ENCODE measurements around the gene TLCD5. TPM values are rescaled to one million over a fixed set of nuclear protein-coding genes. Genes with fewer than 3 reads are reported as not detected.

TLCD5 gene
- total RNA-seq, 4 donors from 2014 or later: 3.7 to 6.3 (median 4.4) TPM

DNA sequence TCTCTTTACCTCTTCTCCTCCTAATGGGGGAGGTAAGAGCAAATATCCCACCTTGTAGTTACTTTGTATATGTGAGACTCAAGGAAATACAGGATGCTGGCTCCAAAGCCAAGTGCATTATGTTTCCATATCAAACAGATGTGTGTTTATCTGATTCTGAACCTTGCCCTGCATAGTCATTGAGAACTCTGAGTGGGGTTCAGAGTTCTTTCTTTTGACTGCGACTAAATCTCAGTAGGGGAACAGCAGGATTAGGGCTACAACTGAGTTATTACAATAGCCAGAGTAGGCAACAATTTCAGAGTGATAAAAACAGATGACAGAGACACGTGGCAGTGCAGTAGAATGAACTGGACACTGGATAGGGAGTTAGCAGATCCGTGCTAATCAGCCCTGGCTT, 34.1 kb upstream of the TLCD5 start:
- H3K27ac ChIP-seq (replicated peaks in 1 of 4): no peak overlapping the region
- WGBS: 68% methylated on average over 3 of the region's 3 CpGs

GRCh38 chr11:120293038-120293800, 31.9 kb upstream of the TLCD5 start:
- Histone ChIP-seq H3K27me3 (peaks cover 0 to 54% (median 0%) of the 10 kb centered on the region in 4 donors), H3K9me3 (no peaks in the 10 kb centered on the region), H3K27ac (replicated peaks in 1 of 4) (no peak overlapping the region), H3K4me1 (no peaks in the 10 kb centered on the region), H3K4me3 (no peak overlapping the region), H3K36me3 (no peaks in the 10 kb centered on the region)
- DNase-seq (ENCODE audit: extremely low spot score): no peak
- 62% methylated on average over 5 of the region's 5 CpGs for WGBS
- TF ChIP-seq EP300 (IDR thresholded peaks at IDR 0.05): no peak
- TF ChIP-seq CTCF (IDR thresholded peaks at IDR 0.05): no peak
- TF ChIP-seq POLR2A (IDR thresholded peaks at IDR 0.05; ENCODE audit: low read depth): no peak
- TF ChIP-seq POLR2AphosphoS5 (IDR thresholded peaks at IDR 0.05): no peak
- intact Hi-C loops (cut with DNase I): no loop called here

More for the DNA sequence above, 34.1 kb upstream of the TLCD5 start:
- DNase-seq (ENCODE audit: extremely low spot score): no peak
- H3K4me3 ChIP-seq: no peak overlapping the region
- intact Hi-C loops (cut with DNase I): no loop called here
- no peaks in the 10 kb centered on the region for H3K9me3 ChIP-seq
- H3K36me3 ChIP-seq: no peaks in the 10 kb centered on the region
- TF ChIP-seq CTCF (IDR thresholded peaks at IDR 0.05): no peak
- no peak for TF ChIP-seq POLR2A (IDR thresholded peaks at IDR 0.05; ENCODE audit: low read depth)
- TF ChIP-seq POLR2AphosphoS5 (IDR thresholded peaks at IDR 0.05): no peak
- no peak for TF ChIP-seq EP300 (IDR thresholded peaks at IDR 0.05)
- peaks cover 0 to 42% (median 2%) of the 10 kb centered on the region in 4 donors for H3K27me3 ChIP-seq
- H3K4me1 ChIP-seq: no peaks in the 10 kb centered on the region

DNA sequence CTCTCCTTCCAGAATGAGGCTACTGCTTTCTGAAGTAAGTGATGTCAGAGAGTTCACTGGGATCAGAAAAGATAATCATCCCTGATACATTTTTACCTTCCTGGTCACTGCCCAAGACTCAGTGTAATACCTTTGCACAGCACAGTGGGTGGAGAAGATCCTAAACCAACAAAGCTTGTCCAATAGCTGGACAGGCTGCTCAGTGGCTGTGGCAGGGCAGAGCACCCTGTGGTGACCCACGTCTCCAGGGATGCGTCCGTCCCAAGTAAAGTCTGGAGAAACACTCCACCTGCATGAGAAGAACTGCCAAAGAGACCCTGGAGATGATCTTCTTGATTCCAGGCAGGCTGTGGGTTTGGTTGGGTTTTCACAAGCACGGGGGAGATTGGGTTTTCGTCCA, 31.0 kb upstream of the TLCD5 start:
- intact Hi-C loops (cut with DNase I): no loop called here
- no peaks in the 10 kb centered on the region for H3K9me3 ChIP-seq
- H3K27ac ChIP-seq (replicated peaks in 1 of 4): no peak overlapping the region
- no peak for TF ChIP-seq POLR2A (IDR thresholded peaks at IDR 0.05; ENCODE audit: low read depth)
- no peak for TF ChIP-seq EP300 (IDR thresholded peaks at IDR 0.05)
- no peak for TF ChIP-seq POLR2AphosphoS5 (IDR thresholded peaks at IDR 0.05)
- TF ChIP-seq CTCF (IDR thresholded peaks at IDR 0.05): no peak
- H3K4me1 ChIP-seq: no peaks in the 10 kb centered on the region
- no peak overlapping the region for H3K4me3 ChIP-seq
- no peak for DNase-seq (ENCODE audit: extremely low spot score)
- 75% methylated on average over 4 of the region's 5 CpGs for WGBS
- peaks cover 0 to 63% (median 0%) of the 10 kb centered on the region in 4 donors for H3K27me3 ChIP-seq
- no peaks in the 10 kb centered on the region for H3K36me3 ChIP-seq

DNA sequence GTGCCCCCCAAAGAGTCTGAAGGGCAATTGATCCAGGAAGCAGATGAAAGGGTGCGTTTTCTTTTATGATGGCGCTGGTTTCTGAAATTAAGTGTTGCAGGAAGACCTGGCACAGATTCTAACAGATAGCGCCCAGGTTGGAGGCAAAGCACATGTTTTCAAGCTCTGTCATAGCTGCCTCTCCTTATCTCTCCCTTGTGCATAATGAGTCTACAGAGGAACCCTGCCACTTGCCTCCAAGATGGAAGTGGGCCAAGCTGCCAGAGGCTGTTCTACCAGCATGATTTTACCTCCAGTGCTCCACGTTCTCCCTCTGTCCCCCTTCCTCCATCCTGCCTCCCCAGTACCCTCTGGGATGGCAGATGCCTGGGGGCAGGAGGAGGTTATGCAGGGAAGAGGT, 30.0 kb upstream of the TLCD5 start:
- H3K27me3 ChIP-seq: peaks cover 0 to 64% (median 0%) of the 10 kb centered on the region in 4 donors
- no peaks in the 10 kb centered on the region for H3K9me3 ChIP-seq
- no peaks in the 10 kb centered on the region for H3K36me3 ChIP-seq
- no peak overlapping the region for H3K27ac ChIP-seq (replicated peaks in 1 of 4)
- DNase-seq (ENCODE audit: extremely low spot score): no peak
- no peak for TF ChIP-seq POLR2A (IDR thresholded peaks at IDR 0.05; ENCODE audit: low read depth)
- TF ChIP-seq CTCF (IDR thresholded peaks at IDR 0.05): no peak
- no peak for TF ChIP-seq EP300 (IDR thresholded peaks at IDR 0.05)
- no peak for TF ChIP-seq POLR2AphosphoS5 (IDR thresholded peaks at IDR 0.05)
- no peak overlapping the region for H3K4me3 ChIP-seq
- WGBS: 68% methylated on average over 4 of the region's 4 CpGs
- intact Hi-C loops (cut with DNase I): no loop called here
- peaks cover 0 to 6% (median 5%) of the 10 kb centered on the region in 4 donors for H3K4me1 ChIP-seq

Measured in esophagus muscularis mucosa (tissue), 4 donors.